NCI-H82 (cell line): ENCODE results near the gene AK1.
A peak's percentile ranks its signal among the peaks of the same experiment; 100 is the strongest.
"Not testable (repeated sequence)": the region's sequence is repeated elsewhere in the genome, so short reads cannot be mapped to it uniquely, and the experiment has no call there.

Experiments
- DNase-seq: peaks from one replicate; lab custom pipeline; 2025; lab: John Stamatoyannopoulos, UW

The AK1 gene

GRCh38 chr9:127883959-127884358 lies 6.5 kb upstream of the AK1 start:
- DNase-seq: no peak

GRCh38 chr9:127881715-127882114 lies 4.2 kb upstream of the AK1 start:
- DNase-seq: not testable (repeated sequence)

GRCh38 chr9:127880143-127880542 lies 2.7 kb upstream of the AK1 start:
- DNase-seq: no peak

- no peak for DNase-seq
Measured at GRCh38 chr9:127878652-127879390, 1.3 kb upstream of the AK1 start.

GRCh38 chr9:127878001-127878651 lies 651 bp upstream of the AK1 start:
- DNase-seq: peak; percentile 70

- peak; percentile 18 for DNase-seq
Measured at GRCh38 chr9:127876764-127877562, 512 bp downstream of the AK1 start.

- no peak for DNase-seq
Measured at GRCh38 chr9:127876026-127876763, 1.3 kb downstream of the AK1 start.

GRCh38 chr9:127875306-127875966 lies 2.0 kb downstream of the AK1 start:
- no peak for DNase-seq

GRCh38 chr9:127874301-127875221 lies 2.9 kb downstream of the AK1 start:
- DNase-seq: no peak

GRCh38 chr9:127873886-127874285 lies 3.6 kb downstream of the AK1 start:
- no peak for DNase-seq

GRCh38 chr9:127873223-127873691 lies 4.2 kb downstream of the AK1 start:
- DNase-seq: peak; percentile 32

GRCh38 chr9:127872369-127873222 lies 4.9 kb downstream of the AK1 start:
- DNase-seq: no peak

GRCh38 chr9:127871531-127871930 lies 5.9 kb downstream of the AK1 start:
- no peak for DNase-seq

- no peak for DNase-seq
Measured at GRCh38 chr9:127870887-127871286, 6.6 kb downstream of the AK1 start.

- not testable (repeated sequence) for DNase-seq
Measured at GRCh38 chr9:127870153-127870491, 7.4 kb downstream of the AK1 start.

GRCh38 chr9:127869310-127870152 lies 7.9 kb downstream of the AK1 start:
- peak; percentile 86 for DNase-seq

- no peak for DNase-seq
Measured at GRCh38 chr9:127868278-127868902, 9.1 kb downstream of the AK1 start.
